Smooth muscle cell (in vitro differentiated cells): ENCODE data around the gene WNK1. TPM values are rescaled to one million over a fixed set of nuclear protein-coding genes. Genes with fewer than 3 reads are reported as not detected.

Source experiments
- DNase-seq: peaks from one replicate; lab custom pipeline; 2025; ENCODE audit not compliant: unreplicated experiment; lab: John Stamatoyannopoulos, UW
- H2AFZ ChIP-seq: fragments of 200-600 bp; sonication (generic); 2 replicates; pipeline ENCODE4 v1.6.0; 2016; ENCODE audit warnings: antibody characterized with exemption, low read depth, mild to moderate bottlenecking
- H3F3A ChIP-seq: fragments of 200-600 bp; sonication (generic); 2 replicates; pipeline ENCODE4 v1.6.0; 2017; ENCODE audit warnings: antibody characterized with exemption, low read depth
- H3K27ac ChIP-seq: fragments of 200-600 bp; sonication (generic); 2 replicates; pipeline ENCODE4 v1.5.1; 2016; ENCODE audit warnings: low read depth, mild to moderate bottlenecking
- H3K27me3 ChIP-seq: fragments of 200-600 bp; sonication (generic); 2 replicates; pipeline ENCODE4 v1.6.1; 2016; ENCODE audit warnings: low read depth, mild to moderate bottlenecking
- H3K36me3 ChIP-seq: fragments of 200-600 bp; sonication (generic); 2 replicates; pipeline ENCODE4 v1.5.1; 2016; ENCODE audit warnings: low read depth
- H3K4me1 ChIP-seq: fragments of 200-600 bp; sonication (generic); 2 replicates; pipeline ENCODE4 v1.5.1; 2016; ENCODE audit warnings: low read depth
- H3K4me2 ChIP-seq: fragments of 200-600 bp; sonication (generic); 2 replicates; pipeline ENCODE4 v1.6.0; 2016; ENCODE audit warnings: mild to moderate bottlenecking
- H3K4me3 ChIP-seq: fragments of 200-600 bp; sonication (generic); 2 replicates; pipeline ENCODE4 v1.5.1; 2016; ENCODE audit warnings: mild to moderate bottlenecking
- H3K79me2 ChIP-seq: fragments of 200-600 bp; sonication (generic); 2 replicates; pipeline ENCODE4 v1.6.0; 2016; ENCODE audit warnings: low read depth, mild to moderate bottlenecking
- H3K9ac ChIP-seq: fragments of 200-600 bp; sonication (generic); 2 replicates; pipeline ENCODE4 v1.6.0; 2016; ENCODE audit warnings: low read depth
- H3K9me3 ChIP-seq: fragments of 200-600 bp; sonication (generic); replicated peaks from 2 replicates; pipeline ENCODE4 v1.5.1; 2016; ENCODE audit warnings: low read depth
- H4K20me1 ChIP-seq: fragments of 200-600 bp; sonication (generic); 2 replicates; pipeline ENCODE4 v1.6.0; 2016; ENCODE audit warnings: low read depth
- WGBS: methylation state at CpG from one replicate; pipeline ENCODE4 v1.1.7; 2016; ENCODE audit warnings: low lambda C conversion rate; 5-methylcytosine and 5-hydroxymethylcytosine counted together
- polyA plus RNA-seq: library from polyadenylated mRNA; unstranded; fragments of >200 nt; fragmentation: Nextera tagmentation; extraction: Ambion mirVana; gene quantifications from 2 replicates; pipeline ENCODE4 v1.2.1, GENCODE V29; 2016
- total RNA-seq: library from RNA; depleted of rRNA; stranded (reverse); fragments of >200 nt; gene quantifications from 2 replicates; pipeline ENCODE4 v1.2.3, GENCODE V29; 2014
- TF ChIP-seq, protein P1 (sequence below): fragments of 200-600 bp; sonication (generic); IDR thresholded peaks from 2 replicates; pipeline ENCODE4 v1.5.1; 2017; ENCODE audit warnings: borderline replicate concordance, mild to moderate bottlenecking, antibody characterized with exemption; ENCODE audit not compliant: insufficient read depth, poor library complexity, severe bottlenecking

Gene WNK1
- total and polyA plus RNA-seq, 2 experiments from 2014 or later, result 42.2 to 104 TPM

DNA sequence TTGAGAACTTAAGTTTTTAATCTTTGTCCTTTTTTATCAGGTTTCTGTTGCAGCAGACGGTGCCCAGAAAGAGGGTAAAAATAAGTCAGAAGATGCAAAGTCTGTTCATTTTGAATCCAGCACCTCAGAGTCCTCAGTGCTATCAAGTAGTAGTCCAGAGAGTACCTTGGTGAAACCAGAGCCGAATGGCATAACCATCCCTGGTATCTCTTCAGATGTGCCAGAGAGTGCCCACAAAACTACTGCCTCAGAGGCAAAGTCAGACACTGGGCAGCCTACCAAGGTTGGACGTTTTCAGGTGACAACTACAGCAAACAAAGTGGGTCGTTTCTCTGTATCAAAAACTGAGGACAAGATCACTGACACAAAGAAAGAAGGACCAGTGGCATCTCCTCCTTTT lies 143.7 kb downstream of the WNK1 start:
- H3K9me3 ChIP-seq, result no peaks in the 10 kb centered on the region
- H3F3A ChIP-seq, result peaks cover 8% of the 10 kb centered on the region
- TF ChIP-seq, protein P1, sequence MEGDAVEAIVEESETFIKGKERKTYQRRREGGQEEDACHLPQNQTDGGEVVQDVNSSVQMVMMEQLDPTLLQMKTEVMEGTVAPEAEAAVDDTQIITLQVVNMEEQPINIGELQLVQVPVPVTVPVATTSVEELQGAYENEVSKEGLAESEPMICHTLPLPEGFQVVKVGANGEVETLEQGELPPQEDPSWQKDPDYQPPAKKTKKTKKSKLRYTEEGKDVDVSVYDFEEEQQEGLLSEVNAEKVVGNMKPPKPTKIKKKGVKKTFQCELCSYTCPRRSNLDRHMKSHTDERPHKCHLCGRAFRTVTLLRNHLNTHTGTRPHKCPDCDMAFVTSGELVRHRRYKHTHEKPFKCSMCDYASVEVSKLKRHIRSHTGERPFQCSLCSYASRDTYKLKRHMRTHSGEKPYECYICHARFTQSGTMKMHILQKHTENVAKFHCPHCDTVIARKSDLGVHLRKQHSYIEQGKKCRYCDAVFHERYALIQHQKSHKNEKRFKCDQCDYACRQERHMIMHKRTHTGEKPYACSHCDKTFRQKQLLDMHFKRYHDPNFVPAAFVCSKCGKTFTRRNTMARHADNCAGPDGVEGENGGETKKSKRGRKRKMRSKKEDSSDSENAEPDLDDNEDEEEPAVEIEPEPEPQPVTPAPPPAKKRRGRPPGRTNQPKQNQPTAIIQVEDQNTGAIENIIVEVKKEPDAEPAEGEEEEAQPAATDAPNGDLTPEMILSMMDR, result no peak
- no peak overlapping the region for H3K4me3 ChIP-seq
- 90% methylated on average over 4 of the region's 4 CpGs for WGBS
- peaks cover 33% of the 10 kb centered on the region for H3K36me3 ChIP-seq
- no peaks in the 10 kb centered on the region for H3K4me1 ChIP-seq
- no peak overlapping the region for H3K9ac ChIP-seq
- H4K20me1 ChIP-seq, result no peaks in the 10 kb centered on the region
- H3K27me3 ChIP-seq, result no peaks in the 10 kb centered on the region
- DNase-seq, result no peak
- no peak overlapping the region for H3K4me2 ChIP-seq
- H3K27ac ChIP-seq, result peak overlapping the region; percentile 73
- no peak overlapping the region for H2AFZ ChIP-seq
- peaks cover 2% of the 10 kb centered on the region for H3K79me2 ChIP-seq

DNA sequence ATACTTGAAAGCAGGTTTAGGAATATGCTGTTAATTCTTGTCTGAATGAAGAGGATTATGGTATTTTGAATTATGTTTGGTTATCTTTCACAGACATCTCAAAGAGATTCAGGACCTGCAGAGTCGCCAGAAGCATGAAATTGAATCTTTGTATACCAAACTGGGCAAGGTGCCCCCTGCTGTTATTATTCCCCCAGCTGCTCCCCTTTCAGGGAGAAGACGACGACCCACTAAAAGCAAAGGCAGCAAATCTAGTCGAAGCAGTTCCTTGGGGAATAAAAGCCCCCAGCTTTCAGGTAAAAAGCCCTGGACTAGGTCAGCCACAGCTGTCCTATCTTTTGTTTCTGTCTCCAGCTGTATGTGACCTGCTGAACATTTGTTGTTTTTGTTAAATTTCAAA lies 145.0 kb downstream of the WNK1 start:
- TF ChIP-seq, protein P1, result no peak
- H3K9me3 ChIP-seq, result no peaks in the 10 kb centered on the region
- H3K27me3 ChIP-seq, result no peaks in the 10 kb centered on the region
- H3K9ac ChIP-seq, result no peak overlapping the region
- peak overlapping the region; percentile 73 for H3K27ac ChIP-seq
- no peak overlapping the region for H2AFZ ChIP-seq
- peak overlapping the region; percentile 50 for H3K4me2 ChIP-seq
- H4K20me1 ChIP-seq, result no peaks in the 10 kb centered on the region
- WGBS, result 97% methylated on average over 4 of the region's 4 CpGs
- peaks cover 8% of the 10 kb centered on the region for H3F3A ChIP-seq
- no peak for DNase-seq
- peaks cover 34% of the 10 kb centered on the region for H3K36me3 ChIP-seq
- H3K4me1 ChIP-seq, result no peaks in the 10 kb centered on the region
- no peak overlapping the region for H3K4me3 ChIP-seq
- peaks cover 7% of the 10 kb centered on the region for H3K79me2 ChIP-seq

DNA sequence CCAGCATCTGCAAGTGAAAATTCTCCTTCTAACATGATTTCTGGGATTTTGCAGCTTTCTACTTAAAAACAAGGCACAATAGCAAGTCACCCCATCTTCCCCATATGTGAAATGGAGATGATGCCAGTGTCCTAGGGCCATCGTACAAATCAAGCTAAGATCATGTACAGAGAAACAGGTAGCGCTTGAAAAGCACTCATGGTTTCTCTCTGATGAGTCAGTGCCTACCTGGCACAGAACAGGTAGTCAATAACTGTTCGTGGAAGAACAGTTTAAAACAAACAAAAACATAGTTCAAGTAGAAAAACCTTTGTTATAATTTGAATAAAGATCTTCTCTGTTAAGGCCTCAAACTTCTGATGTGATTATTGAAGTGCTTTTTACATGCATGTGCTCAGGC lies 150.2 kb downstream of the WNK1 start:
- Histone ChIP-seq H3K27me3 (no peaks in the 10 kb centered on the region), H3K79me2 (peaks cover 19% of the 10 kb centered on the region), H3F3A (peaks cover 2% of the 10 kb centered on the region), H4K20me1 (peaks cover 37% of the 10 kb centered on the region), H3K4me1 (no peaks in the 10 kb centered on the region), H3K9ac (no peak overlapping the region), H3K9me3 (no peaks in the 10 kb centered on the region), H3K36me3 (peaks cover 34% of the 10 kb centered on the region), H3K4me3 (no peak overlapping the region), H3K27ac (no peak overlapping the region), H2AFZ (no peak overlapping the region), H3K4me2 (no peak overlapping the region)
- TF ChIP-seq, protein P1, result no peak
- WGBS, result 92% methylated on average over 3 of the region's 3 CpGs
- no peak for DNase-seq

DNA sequence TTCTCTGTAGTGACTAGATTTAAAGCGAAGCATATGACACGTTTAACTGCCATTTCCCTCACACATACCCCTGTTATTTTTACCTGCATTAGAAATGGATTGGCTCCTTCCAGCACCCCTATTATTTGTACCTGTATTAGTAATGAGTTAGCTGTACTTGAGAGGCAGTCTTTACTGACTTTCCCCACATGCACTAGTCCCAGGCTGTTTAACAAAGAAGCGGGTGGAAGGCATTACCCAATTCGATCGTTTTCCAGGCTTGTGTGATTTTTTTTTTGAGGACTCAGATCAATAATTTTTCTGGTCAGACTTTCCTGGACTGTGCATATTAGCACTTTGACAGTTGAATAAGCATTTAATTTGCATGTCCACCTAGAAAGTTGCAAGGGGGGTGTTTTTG lies 150.7 kb downstream of the WNK1 start:
- peaks cover 19% of the 10 kb centered on the region for H3K79me2 ChIP-seq
- H3K4me1 ChIP-seq, result no peaks in the 10 kb centered on the region
- H3K27ac ChIP-seq, result no peak overlapping the region
- H3K4me2 ChIP-seq, result no peak overlapping the region
- H3K9ac ChIP-seq, result no peak overlapping the region
- peaks cover 34% of the 10 kb centered on the region for H3K36me3 ChIP-seq
- no peak for DNase-seq
- no peaks in the 10 kb centered on the region for H3F3A ChIP-seq
- H3K9me3 ChIP-seq, result no peaks in the 10 kb centered on the region
- TF ChIP-seq, protein P1, result no peak
- H2AFZ ChIP-seq, result no peak overlapping the region
- peaks cover 37% of the 10 kb centered on the region for H4K20me1 ChIP-seq
- 87% methylated on average over 5 of the region's 5 CpGs for WGBS
- no peaks in the 10 kb centered on the region for H3K27me3 ChIP-seq
- no peak overlapping the region for H3K4me3 ChIP-seq
